Skeletal muscle tissue (tissue), 4 donors: ENCODE measurements around the gene FBXL4. TPM values are rescaled to one million over a fixed set of nuclear protein-coding genes. Genes with fewer than 3 reads are reported as not detected.
A peak's percentile ranks its signal among the peaks of the same experiment; 100 is the strongest.

Experiments used
- H3K27ac ChIP-seq: one replicate; pipeline ENCODE4 v1.7.0; 2013; ENCODE audit warnings: mild to moderate bottlenecking, low read depth, low read length, inconsistent platforms
- H3K27me3 ChIP-seq, 3 donors: one replicate each; pipeline ENCODE4 v1.7.0; 2013; ENCODE audit warnings: low read length in 3 of 3; ENCODE audit not compliant: control insufficient read depth in 3 of 3, insufficient read depth in 3 of 3
- H3K36me3 ChIP-seq, 3 donors: one replicate each; pipeline ENCODE4 v1.7.0; 2013; ENCODE audit warnings: low read length in 3 of 3; ENCODE audit not compliant: control insufficient read depth in 3 of 3, insufficient read depth in 3 of 3
- H3K4me1 ChIP-seq, 3 donors: one replicate each; pipeline ENCODE4 v1.7.0; 2013; ENCODE audit warnings: low read length in 3 of 3, mild to moderate bottlenecking in 3 of 3; ENCODE audit not compliant: control insufficient read depth in 3 of 3, insufficient read depth in 3 of 3
- H3K4me3 ChIP-seq, 3 donors: one replicate each; pipeline ENCODE4 v1.7.0; 2013; ENCODE audit warnings: low read length in 3 of 3
- H3K9ac ChIP-seq, 3 donors: one replicate each; pipeline ENCODE4 v1.7.0; 2013; ENCODE audit warnings: low read length in 3 of 3, mild to moderate bottlenecking in 3 of 3, moderate library complexity in 2 of 3, low read depth in 1 of 3
- H3K9me3 ChIP-seq, 3 donors: one replicate each; pipeline ENCODE4 v1.7.0; 2013; ENCODE audit warnings: low read length in 3 of 3; ENCODE audit not compliant: control insufficient read depth in 3 of 3
- total RNA-seq: library from RNA; depleted of rRNA; stranded (reverse); fragments of >200 nt; gene quantifications from one replicate; pipeline ENCODE4 v1.2.3, GENCODE V29; 2014
- donor health status: Osteomylitis.

Gene FBXL4
- total RNA-seq, 1 donor from 2014 or later: 14.1 TPM

GRCh38 chr6:98976674-98977385 is 29.1 kb upstream of the FBXL4 start:
- no peaks in the 10 kb centered on the region for H3K27me3 ChIP-seq
- H3K4me1 ChIP-seq: peaks cover 0 to 23% (median 9%) of the 10 kb centered on the region in 3 donors
- no peaks in the 10 kb centered on the region for H3K36me3 ChIP-seq
- no peak overlapping the region for H3K4me3 ChIP-seq
- no peak overlapping the region for H3K9ac ChIP-seq
- H3K27ac ChIP-seq: peak overlapping the region; percentile 19
- no peaks in the 10 kb centered on the region for H3K9me3 ChIP-seq

- Histone ChIP-seq H3K9me3 (no peaks in the 10 kb centered on the region), H3K4me3 (no peak overlapping the region), H3K4me1 (peaks cover 0 to 23% (median 9%) of the 10 kb centered on the region in 3 donors), H3K27me3 (no peaks in the 10 kb centered on the region), H3K36me3 (no peaks in the 10 kb centered on the region), H3K27ac (no peak overlapping the region), H3K9ac (no peak overlapping the region)
These were observed 27.7 kb upstream of the FBXL4 start for GRCh38 chr6:98975421-98975820.

DNA sequence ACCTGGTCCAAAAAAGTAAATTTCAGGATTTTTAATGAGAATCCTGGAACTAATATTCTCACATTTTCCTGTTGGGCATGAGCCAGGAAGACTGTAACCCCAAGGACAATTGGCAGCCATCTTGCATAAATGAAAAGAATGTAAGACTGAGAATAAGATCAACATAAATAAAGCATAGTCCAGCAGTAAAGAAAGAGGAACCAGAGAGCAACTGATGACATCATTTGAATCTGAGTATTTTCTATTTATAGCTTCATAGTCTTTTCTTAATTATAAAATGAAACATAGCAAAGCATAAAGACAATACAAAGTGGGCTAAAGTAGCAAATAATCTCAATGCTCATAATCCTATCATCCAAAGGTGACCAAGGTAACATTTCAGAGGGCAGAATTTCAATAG is 26.6 kb upstream of the FBXL4 start:
- H3K27ac ChIP-seq: no peak overlapping the region
- H3K9ac ChIP-seq: no peak overlapping the region
- H3K27me3 ChIP-seq: no peaks in the 10 kb centered on the region

GRCh38 chr6:98973571-98973970 is 25.8 kb upstream of the FBXL4 start:
- H3K36me3 ChIP-seq: no peaks in the 10 kb centered on the region
- no peak overlapping the region for H3K27ac ChIP-seq
- peaks cover 0 to 16% (median 9%) of the 10 kb centered on the region in 3 donors for H3K4me1 ChIP-seq
- no peaks in the 10 kb centered on the region for H3K27me3 ChIP-seq
- no peak overlapping the region for H3K4me3 ChIP-seq
- H3K9ac ChIP-seq: no peak overlapping the region
- H3K9me3 ChIP-seq: no peaks in the 10 kb centered on the region

More for the DNA sequence above, 26.6 kb upstream of the FBXL4 start:
- H3K4me1 ChIP-seq: peaks cover 0 to 17% (median 9%) of the 10 kb centered on the region in 3 donors
- H3K4me3 ChIP-seq: no peak overlapping the region
- H3K9me3 ChIP-seq: no peaks in the 10 kb centered on the region
- no peaks in the 10 kb centered on the region for H3K36me3 ChIP-seq

GRCh38 chr6:98971303-98971702 is 23.6 kb upstream of the FBXL4 start:
- Histone ChIP-seq H3K36me3 (no peaks in the 10 kb centered on the region), H3K9me3 (no peaks in the 10 kb centered on the region), H3K9ac (no peak overlapping the region), H3K4me3 (no peak overlapping the region), H3K27me3 (no peaks in the 10 kb centered on the region), H3K27ac (no peak overlapping the region), H3K4me1 (no peaks in the 10 kb centered on the region)

GRCh38 chr6:98970469-98970868 is 22.7 kb upstream of the FBXL4 start:
- Histone ChIP-seq H3K27me3 (no peaks in the 10 kb centered on the region), H3K36me3 (no peaks in the 10 kb centered on the region), H3K9ac (no peak overlapping the region), H3K9me3 (no peaks in the 10 kb centered on the region), H3K4me1 (no peaks in the 10 kb centered on the region), H3K27ac (no peak overlapping the region), H3K4me3 (no peak overlapping the region)

- H3K27me3 ChIP-seq: peaks cover 0 to under 1% (median 0%) of the 10 kb centered on the region in 3 donors
- no peak overlapping the region for H3K4me3 ChIP-seq
- no peak overlapping the region for H3K9ac ChIP-seq
- no peaks in the 10 kb centered on the region for H3K36me3 ChIP-seq
- no peaks in the 10 kb centered on the region for H3K9me3 ChIP-seq
- H3K4me1 ChIP-seq: no peaks in the 10 kb centered on the region
- H3K27ac ChIP-seq: no peak overlapping the region
These were observed 19.9 kb upstream of the FBXL4 start for GRCh38 chr6:98967616-98968015.

DNA sequence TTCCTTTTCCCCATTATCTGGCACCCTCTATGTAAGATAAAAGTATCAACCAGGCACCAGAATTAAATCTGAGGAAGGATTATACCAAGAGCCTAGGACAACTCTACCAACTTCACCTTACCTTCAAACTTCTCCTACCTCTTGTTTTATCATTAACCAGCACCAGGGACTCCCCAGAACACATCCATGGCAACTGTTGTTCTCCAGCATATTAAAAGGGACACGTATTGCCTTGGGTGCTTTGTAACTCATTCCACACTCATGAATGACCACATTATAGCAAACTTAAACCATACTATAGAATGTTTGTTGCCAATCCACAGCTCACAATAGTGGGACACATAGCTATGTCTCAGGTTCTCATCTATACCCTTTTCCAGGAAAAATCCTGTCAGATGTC is 11.9 kb upstream of the FBXL4 start:
- H3K4me1 ChIP-seq: no peaks in the 10 kb centered on the region
- no peak overlapping the region for H3K27ac ChIP-seq
- no peak overlapping the region for H3K9ac ChIP-seq
- H3K9me3 ChIP-seq: no peaks in the 10 kb centered on the region
- H3K4me3 ChIP-seq: no peak overlapping the region
- peaks cover 0 to 2% (median 0%) of the 10 kb centered on the region in 3 donors for H3K27me3 ChIP-seq
- H3K36me3 ChIP-seq: no peaks in the 10 kb centered on the region

DNA sequence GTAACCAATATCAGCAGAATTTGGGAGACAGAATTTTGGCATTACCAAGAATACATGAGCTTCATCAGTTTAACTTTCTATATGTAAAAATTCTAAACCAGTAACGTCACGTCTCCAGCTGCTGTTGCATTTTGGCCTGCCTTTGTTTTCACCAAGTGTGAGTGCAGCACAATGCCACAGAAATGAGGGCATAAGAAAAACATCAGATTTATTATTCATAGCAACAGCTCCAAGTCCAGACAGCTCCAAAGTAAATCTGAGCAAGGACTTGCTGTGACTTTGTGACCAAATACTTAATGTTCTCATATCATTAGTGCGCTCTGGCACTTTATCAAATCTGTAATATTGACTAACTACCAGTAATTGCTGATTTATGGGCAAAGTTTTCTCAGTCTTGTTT is 11.0 kb upstream of the FBXL4 start:
- Histone ChIP-seq H3K36me3 (no peaks in the 10 kb centered on the region), H3K9ac (no peak overlapping the region), H3K4me3 (no peak overlapping the region), H3K9me3 (no peaks in the 10 kb centered on the region), H3K4me1 (no peaks in the 10 kb centered on the region), H3K27ac (no peak overlapping the region), H3K27me3 (peaks cover 0 to 2% (median 0%) of the 10 kb centered on the region in 3 donors)

DNA sequence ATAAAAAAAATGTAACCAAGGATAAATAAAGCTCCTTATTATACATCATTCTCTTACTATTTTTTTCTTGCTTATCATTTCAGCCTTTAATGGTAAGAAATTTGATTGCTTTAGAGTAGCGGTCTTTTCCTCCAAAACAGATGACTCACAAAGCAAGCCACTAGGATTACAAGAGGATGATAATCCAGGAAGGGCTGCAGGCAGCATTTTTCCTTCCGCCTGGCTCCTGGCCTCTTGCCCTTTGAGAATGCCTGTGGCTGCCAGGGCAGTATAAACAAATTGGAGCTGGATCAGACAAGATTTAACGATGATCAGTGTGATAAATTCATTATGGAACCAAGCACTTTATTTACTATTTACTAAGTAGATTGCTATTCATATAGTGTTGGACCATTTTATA is 9.7 kb upstream of the FBXL4 start:
- Histone ChIP-seq H3K9me3 (no peaks in the 10 kb centered on the region), H3K9ac (no peak overlapping the region), H3K27ac (no peak overlapping the region), H3K36me3 (no peaks in the 10 kb centered on the region), H3K4me1 (no peaks in the 10 kb centered on the region), H3K4me3 (no peak overlapping the region), H3K27me3 (no peaks in the 10 kb centered on the region)
